GM12873 (cell line): ENCODE measurements around the gene OR51T1.

Source experiments
- TF ChIP-seq, protein P1 (sequence below): IDR thresholded peaks from 2 replicates; pipeline ENCODE4 v1.5.1; 2012; ENCODE audit warnings: low read depth, mild to moderate bottlenecking, moderate library complexity, low read length, control low read depth; ENCODE audit not compliant: insufficient read depth; ENCODE audit errors: missing control alignments

Gene OR51T1

DNA sequence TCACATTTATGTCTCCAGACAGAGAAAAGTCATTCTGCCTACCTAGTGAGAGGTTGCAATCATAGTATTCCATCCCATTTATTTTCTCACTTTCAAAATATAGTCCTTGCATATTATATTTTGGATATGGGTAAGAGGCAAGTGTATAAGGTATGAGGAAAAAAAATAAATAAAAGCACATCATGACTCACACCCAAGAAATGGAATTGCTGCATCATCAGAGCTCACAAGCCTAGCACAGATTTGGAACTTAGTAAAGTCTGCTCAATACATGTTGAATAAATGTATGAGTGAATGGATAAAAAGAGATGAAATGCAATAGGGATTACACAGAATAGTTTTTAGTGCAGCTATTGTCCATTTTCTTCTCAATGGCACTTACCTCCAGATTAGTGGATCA, 44.9 kb downstream of the OR51T1 start:
- TF ChIP-seq, protein P1, sequence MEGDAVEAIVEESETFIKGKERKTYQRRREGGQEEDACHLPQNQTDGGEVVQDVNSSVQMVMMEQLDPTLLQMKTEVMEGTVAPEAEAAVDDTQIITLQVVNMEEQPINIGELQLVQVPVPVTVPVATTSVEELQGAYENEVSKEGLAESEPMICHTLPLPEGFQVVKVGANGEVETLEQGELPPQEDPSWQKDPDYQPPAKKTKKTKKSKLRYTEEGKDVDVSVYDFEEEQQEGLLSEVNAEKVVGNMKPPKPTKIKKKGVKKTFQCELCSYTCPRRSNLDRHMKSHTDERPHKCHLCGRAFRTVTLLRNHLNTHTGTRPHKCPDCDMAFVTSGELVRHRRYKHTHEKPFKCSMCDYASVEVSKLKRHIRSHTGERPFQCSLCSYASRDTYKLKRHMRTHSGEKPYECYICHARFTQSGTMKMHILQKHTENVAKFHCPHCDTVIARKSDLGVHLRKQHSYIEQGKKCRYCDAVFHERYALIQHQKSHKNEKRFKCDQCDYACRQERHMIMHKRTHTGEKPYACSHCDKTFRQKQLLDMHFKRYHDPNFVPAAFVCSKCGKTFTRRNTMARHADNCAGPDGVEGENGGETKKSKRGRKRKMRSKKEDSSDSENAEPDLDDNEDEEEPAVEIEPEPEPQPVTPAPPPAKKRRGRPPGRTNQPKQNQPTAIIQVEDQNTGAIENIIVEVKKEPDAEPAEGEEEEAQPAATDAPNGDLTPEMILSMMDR, result no peak
